HG03378 (cell line): ENCODE data around the gene GDF11.
A peak's percentile ranks its signal among the peaks of the same experiment; 100 is the strongest.

Experiments
- ATAC-seq: cut with Tn5 transposase; IDR thresholded peaks from one replicate; pipeline ENCODE4 v1.9.1; 2021; ENCODE audit warnings: mild to moderate bottlenecking, moderate library complexity; ENCODE audit not compliant: unreplicated experiment

The GDF11 gene

DNA sequence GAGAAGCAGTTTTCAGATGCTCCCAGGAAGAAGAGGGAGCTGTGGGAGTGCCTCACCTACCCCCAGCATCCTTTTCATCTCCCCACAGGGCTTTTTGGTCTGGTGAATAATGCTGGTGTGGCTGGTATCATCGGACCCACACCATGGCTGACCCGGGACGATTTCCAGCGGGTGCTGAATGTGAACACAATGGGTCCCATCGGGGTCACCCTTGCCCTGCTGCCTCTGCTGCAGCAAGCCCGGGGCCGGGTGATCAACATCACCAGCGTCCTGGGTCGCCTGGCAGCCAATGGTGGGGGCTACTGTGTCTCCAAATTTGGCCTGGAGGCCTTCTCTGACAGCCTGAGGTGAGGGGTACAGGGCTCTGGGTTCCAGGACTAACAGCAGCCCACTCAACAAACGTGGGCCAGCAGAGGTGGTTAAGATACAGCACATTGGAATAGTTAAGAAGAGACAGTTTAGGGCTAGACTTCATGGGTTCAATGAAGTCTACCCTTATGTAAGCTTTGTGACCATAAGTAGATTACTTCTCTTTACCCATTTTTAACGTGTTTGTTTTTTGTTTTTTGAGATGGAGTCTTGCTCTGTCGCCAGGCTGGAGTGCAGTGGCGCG is 21.2 kb upstream of the GDF11 start:
- ATAC-seq: no peak

GRCh38 chr12:55722948-55723347 is 20.0 kb upstream of the GDF11 start:
- no peak for ATAC-seq

- no peak for ATAC-seq
Measured at GRCh38 chr12:55723516-55724225, 19.3 kb upstream of the GDF11 start.

DNA sequence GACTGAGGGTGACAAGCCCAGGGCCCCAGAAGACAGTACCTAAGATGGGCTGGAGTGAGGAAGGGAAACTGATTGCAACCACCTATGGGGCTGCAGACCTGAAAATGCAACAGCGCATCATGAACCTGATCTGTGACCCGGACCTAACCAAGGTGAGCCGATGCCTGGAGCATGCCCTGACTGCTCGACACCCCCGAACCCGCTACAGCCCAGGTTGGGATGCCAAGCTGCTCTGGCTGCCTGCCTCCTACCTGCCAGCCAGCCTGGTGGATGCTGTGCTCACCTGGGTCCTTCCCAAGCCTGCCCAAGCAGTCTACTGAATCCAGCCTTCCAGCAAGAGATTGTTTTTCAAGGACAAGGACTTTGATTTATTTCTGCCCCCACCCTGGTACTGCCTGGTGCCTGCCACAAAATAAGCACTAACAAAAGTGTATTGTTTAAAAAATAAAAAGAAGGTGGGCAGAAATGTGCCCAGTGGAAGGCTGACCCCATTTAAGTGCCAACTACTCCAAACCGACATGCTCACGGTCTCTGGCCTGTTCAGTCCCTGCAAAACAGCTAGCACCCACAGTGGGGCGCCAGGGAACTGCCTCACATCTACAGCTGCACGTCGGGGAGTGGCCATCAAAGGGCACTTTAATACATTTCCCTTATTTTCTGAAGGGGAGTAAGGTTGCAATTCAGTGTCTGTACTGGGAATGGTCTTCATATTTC is 18.5 kb upstream of the GDF11 start:
- no peak for ATAC-seq

DNA sequence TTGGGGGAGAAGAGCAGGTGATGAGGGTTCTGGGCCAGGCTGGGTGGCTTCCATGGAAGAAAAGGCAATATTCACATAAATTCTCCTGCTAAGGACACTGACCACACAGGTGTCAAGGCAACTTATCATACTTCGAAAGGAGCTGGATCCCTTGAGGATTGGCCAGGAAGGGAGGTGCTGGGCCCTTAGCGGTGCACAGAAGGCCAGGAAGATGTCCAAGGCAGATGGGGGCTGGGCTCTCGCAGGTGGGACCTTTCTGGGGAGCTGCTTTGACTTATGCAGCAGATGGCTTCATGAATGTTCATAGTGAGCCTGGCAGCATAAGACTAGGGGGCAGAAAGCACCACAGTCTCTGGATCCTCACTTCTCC is 18.0 kb upstream of the GDF11 start:
- no peak for ATAC-seq

DNA sequence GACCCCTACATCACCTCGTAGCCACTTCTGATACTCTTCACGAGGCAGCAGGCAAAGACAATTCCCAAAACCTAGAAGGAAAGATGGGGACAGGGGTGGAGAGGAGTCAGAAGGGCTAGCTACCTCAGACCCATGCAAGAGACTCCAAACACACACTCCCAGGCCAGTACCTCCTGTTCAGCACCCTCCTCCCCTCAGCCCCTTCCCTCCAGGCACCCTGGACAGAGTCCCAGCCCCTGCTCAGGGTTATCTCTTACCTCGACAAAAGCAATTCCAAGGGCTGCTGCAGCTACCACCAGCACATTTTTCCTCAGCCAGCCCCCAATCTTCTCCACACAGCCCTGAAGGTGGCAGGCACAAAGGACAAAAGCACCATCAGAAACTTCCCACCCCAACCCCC is 17.4 kb upstream of the GDF11 start:
- no peak for ATAC-seq

- ATAC-seq: no peak
Measured at GRCh38 chr12:55726971-55727370, 16.0 kb upstream of the GDF11 start.

DNA sequence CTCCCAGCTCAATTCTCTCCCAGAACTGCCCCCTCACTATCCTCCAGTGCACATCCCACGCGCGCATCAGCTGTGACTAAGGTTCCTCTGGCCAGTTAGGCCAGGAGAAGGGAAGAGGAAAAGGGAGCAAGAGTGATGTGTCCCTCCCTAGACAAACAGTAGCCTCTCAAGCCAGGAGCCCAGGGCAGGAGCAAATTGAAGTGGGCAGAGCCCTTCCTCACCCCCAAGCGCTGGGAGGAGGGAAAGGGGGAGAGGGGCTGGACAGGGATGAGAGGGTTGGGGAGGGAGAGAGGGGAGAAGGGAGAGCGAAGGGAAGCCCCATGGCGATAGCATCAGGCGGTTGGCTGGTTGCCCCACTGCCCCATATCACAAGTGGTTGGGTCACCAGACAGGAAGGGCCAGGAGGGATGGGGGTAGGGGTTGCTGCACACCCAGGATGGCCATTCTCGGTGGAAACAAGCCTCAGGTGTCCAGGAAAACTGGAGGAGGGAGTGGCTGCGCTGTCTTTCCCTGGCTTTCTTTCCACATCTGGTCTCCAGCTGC is 15.2 kb upstream of the GDF11 start:
- no peak for ATAC-seq

- peak; percentile 12 for ATAC-seq
Measured at GRCh38 chr12:55728186-55728938, 14.6 kb upstream of the GDF11 start.

- ATAC-seq: peak; percentile 48
Measured at GRCh38 chr12:55728939-55729818, 13.7 kb upstream of the GDF11 start, which contains the start of gene CD63. Gene CD63, minus strand, starts transcription at chr12:55729009. Its CDS starts 668 bp downstream, at chr12:55728341.

DNA sequence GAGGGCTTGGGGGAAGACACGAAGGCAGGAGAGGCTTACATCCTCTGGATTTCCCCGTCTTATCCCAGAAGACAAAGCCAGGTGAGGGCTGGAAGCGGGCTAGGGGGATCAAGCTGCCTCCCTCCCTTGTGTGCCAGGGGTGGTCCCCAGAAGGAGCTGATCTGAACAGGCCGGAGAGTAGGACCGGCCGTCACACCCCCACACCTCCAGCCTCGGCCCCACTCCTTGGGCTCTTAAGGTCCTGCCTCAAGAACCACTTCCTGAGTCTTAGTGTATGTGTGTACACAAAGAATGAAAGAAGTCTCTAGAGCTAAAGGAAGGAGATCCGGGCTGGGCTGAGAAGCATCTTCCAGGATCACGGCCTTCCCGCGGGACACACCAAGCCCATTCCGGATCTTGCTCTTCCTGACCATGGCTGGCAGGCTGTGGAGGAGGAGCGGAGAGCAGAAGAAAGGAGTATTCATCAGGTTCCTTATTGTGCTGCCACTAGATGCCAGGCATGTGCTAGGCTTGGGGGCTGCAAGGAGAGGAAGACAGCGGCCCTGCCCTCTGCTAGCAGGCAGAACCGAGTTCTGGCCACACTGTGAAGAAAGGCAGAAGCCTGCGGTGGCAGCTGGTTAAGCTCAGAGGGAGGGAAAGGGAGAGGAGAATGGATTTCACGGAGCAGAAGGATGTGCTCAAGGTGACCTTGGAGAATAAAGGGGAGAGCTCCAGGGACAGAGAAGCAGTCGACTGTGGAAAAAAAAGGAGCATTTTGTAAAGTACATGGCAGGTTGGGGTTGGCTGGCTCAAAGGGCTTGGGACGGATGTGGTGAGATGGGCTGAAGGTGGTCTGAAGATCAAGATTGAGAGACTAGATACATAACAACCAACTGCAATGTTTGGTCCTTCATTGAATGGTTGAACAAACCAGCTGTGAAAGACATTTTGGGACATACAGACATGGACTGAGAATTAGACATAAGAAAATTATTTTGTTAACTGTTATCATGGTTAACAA is 12.8 kb upstream of the GDF11 start:
- peak; percentile 42 for ATAC-seq

GRCh38 chr12:55732288-55732687 is 10.6 kb upstream of the GDF11 start:
- no peak for ATAC-seq

GRCh38 chr12:55733021-55733555 is 9.8 kb upstream of the GDF11 start:
- no peak for ATAC-seq

DNA sequence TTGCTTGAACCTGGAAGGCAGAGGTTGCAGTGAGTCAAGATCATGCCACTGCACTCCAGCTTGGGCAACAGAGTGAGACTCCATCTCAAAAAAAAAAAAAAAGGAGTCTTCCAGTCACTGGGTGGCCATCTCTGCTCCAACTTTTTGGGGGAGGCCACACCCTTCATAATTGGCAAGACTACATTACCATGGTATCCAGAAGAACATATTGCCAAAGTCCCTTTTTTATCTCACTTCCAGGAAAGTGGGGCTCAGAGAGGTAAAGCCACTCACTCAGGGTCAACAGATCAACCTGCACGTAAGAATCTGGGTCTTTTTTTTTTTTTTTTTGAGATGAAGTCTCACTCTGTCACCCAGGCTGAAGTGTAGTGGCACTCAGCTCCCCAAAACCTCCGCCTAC is 9.1 kb upstream of the GDF11 start:
- no peak for ATAC-seq

GRCh38 chr12:55734595-55734994 is 8.3 kb upstream of the GDF11 start:
- ATAC-seq: no peak

- ATAC-seq: no peak
Measured at GRCh38 chr12:55736076-55736475, 6.8 kb upstream of the GDF11 start.

DNA sequence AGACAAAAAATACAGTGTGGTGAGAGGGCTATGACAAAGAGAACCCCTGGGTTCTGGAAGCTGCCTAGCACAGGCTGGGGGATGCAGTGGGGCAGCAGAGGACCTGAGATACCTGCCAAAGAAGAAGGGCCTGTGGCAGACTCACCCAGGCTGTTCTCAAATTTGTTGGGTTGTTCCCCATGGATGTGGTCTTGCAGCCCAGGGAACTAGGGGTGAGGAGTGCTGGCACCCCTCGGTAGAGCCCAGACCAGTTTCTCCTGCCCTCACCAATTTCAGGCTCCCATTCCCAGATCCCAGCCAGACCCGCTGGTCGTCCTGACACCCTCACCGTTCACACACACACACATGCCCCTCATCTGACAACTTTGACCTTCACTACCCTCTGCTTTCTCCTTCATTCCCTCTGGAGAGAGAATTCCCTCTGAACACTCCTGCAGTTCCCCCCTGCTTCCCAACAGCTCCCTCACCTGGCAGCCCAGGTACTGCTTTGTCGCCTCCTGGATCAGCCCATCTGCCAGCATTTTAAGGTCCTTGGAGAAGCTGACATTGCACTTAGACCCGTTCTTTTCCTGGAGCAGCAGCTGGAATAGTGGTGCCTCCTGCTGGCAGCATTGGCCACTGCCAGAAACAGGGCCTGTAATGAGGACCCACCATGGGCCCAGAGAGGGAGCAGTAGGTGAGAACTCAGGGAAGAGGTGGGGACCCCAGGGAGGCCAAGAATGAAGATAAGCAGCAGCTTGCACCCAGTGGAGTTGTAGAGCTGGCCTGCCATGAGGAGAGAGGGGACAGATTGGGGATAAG is 5.9 kb upstream of the GDF11 start:
- ATAC-seq: no peak

DNA sequence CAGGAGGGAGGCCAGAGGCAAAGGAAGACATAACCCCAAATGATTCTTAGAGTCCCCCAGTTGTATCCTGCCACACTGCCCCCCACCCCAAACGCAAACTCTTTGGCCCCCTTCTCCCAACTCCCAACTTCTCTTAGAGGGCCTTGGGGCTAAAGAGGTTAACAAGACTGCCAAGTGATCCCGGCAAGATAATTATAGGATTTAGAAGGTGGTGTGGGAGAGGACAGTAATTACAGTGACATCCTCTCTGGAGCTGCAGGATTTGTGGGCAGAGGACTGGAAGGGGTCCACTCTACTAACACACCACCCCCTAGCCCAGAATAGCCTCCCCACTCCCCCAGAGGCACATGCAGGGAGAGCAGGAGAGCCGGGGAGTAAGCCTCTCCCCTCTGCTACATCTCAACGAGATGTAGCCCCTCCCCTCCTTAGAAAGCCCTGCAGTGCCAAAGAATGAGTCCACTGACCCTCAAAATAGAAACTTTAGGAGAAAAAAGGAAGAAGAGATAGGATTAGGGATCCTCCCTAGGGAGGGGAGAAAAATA is 5.3 kb upstream of the GDF11 start:
- ATAC-seq: no peak
